ENCODE measurements around the gene KLF15. TPM values are rescaled to one million over a fixed set of nuclear protein-coding genes. Genes with fewer than 3 reads are reported as not detected.

The KLF15 gene
- polyA plus RNA-seq, 1 donor (not counting 4 experiments of a cell fraction or from before 2014, with no cell fraction given): 0.03 TPM

- no peak for TF ChIP-seq CTCF (optimal IDR thresholded peaks at IDR 0.05 in 1 of 3, IDR thresholded peaks at IDR 0.05 in 1 of 3, conservative IDR thresholded peaks at IDR 0.05 in 1 of 3; ENCODE audit: extremely low read depth in 1 of 3, insufficient read depth in 2 of 3, low read length in 3 of 3)
- no peak for TF ChIP-seq EZH2 (IDR thresholded peaks at IDR 0.05; ENCODE audit: low read length)
- no peak for DNase-seq (ENCODE audit: low read depth, low spot score)
- dilution Hi-C loops (cut with MboI; ENCODE audit: extremely low pct_ligation_motif_present, low sequenced_read_pairs): no loop called here
- Histone ChIP-seq H3K79me2 (ENCODE audit: control insufficient read depth, insufficient read depth, low read length) (no peaks in the 10 kb centered on the region), H4K20me1 (ENCODE audit: control insufficient read depth, extremely low read depth, insufficient read depth, low read length) (no peaks in the 10 kb centered on the region), H3K9ac (ENCODE audit: control insufficient read depth, extremely low read depth, insufficient read depth, low read length) (no peak overlapping the region), H3K9me3 (ENCODE audit: control insufficient read depth, low read depth, low read length) (no peaks in the 10 kb centered on the region), H3K4me3 (ENCODE audit: control insufficient read depth in 2 of 3, extremely low read depth in 1 of 3, insufficient read depth in 2 of 3, low read depth in 1 of 3, low read length in 3 of 3) (no peak overlapping the region), H3K27ac (ENCODE audit: control insufficient read depth, insufficient read depth, low read length) (no peak overlapping the region), H3K27me3 (ENCODE audit: control insufficient read depth, extremely low read depth, insufficient read depth, low read length) (peaks cover 14% of the 10 kb centered on the region), H3K4me2 (ENCODE audit: control insufficient read depth, extremely low read depth, insufficient read depth, low read depth, low read length) (no peak overlapping the region), H3K36me3 (ENCODE audit: control insufficient read depth in 2 of 2, extremely low read depth in 1 of 2, insufficient read depth in 2 of 2, low read length in 2 of 2) (no peaks in the 10 kb centered on the region), H3K4me1 (ENCODE audit: control insufficient read depth, extremely low read depth, insufficient read depth, low read length) (no peaks in the 10 kb centered on the region), H2AFZ (ENCODE audit: control insufficient read depth, low read length) (no peak overlapping the region), H3K9me1 (ENCODE audit: control insufficient read depth, extremely low read depth, insufficient read depth, low read length) (no peaks in the 10 kb centered on the region)
- no peak for FAIRE-seq
Measured at GRCh38 chr3:126350502-126351085, 6.6 kb downstream of the KLF15 start.

GRCh38 chr3:126349611-126350501, 7.4 kb downstream of the KLF15 start:
- TF ChIP-seq EZH2 (IDR thresholded peaks at IDR 0.05; ENCODE audit: low read length) (no peak), CTCF (optimal IDR thresholded peaks at IDR 0.05 in 1 of 3, IDR thresholded peaks at IDR 0.05 in 1 of 3, conservative IDR thresholded peaks at IDR 0.05 in 1 of 3; ENCODE audit: extremely low read depth in 1 of 3, insufficient read depth in 2 of 3, low read length in 3 of 3) (no peak)
- Histone ChIP-seq H3K9ac (ENCODE audit: control insufficient read depth, extremely low read depth, insufficient read depth, low read length) (no peak overlapping the region), H2AFZ (ENCODE audit: control insufficient read depth, low read length) (no peak overlapping the region), H3K4me2 (ENCODE audit: control insufficient read depth, extremely low read depth, insufficient read depth, low read depth, low read length) (no peak overlapping the region), H3K27ac (ENCODE audit: control insufficient read depth, insufficient read depth, low read length) (no peak overlapping the region), H3K9me3 (ENCODE audit: control insufficient read depth, low read depth, low read length) (no peaks in the 10 kb centered on the region), H3K79me2 (ENCODE audit: control insufficient read depth, insufficient read depth, low read length) (no peaks in the 10 kb centered on the region), H4K20me1 (ENCODE audit: control insufficient read depth, extremely low read depth, insufficient read depth, low read length) (no peaks in the 10 kb centered on the region), H3K9me1 (ENCODE audit: control insufficient read depth, extremely low read depth, insufficient read depth, low read length) (no peaks in the 10 kb centered on the region), H3K27me3 (ENCODE audit: control insufficient read depth, extremely low read depth, insufficient read depth, low read length) (peaks cover 7% of the 10 kb centered on the region), H3K4me1 (ENCODE audit: control insufficient read depth, extremely low read depth, insufficient read depth, low read length) (no peaks in the 10 kb centered on the region), H3K36me3 (ENCODE audit: control insufficient read depth in 2 of 2, extremely low read depth in 1 of 2, insufficient read depth in 2 of 2, low read length in 2 of 2) (no peaks in the 10 kb centered on the region), H3K4me3 (ENCODE audit: control insufficient read depth in 2 of 3, extremely low read depth in 1 of 3, insufficient read depth in 2 of 3, low read depth in 1 of 3, low read length in 3 of 3) (no peak overlapping the region)
- dilution Hi-C loops (cut with MboI; ENCODE audit: extremely low pct_ligation_motif_present, low sequenced_read_pairs): no loop called here
- DNase-seq (ENCODE audit: low read depth, low spot score): no peak
- FAIRE-seq: no peak
